A204.1 (cell line): Measurements from ENCODE around the gene CD300H.
A peak's percentile ranks its signal among the peaks of the same experiment; 100 is the strongest.

Experiments
- FAIRE-seq: peaks from 2 replicates; lab custom pipeline; 2012; peaks lifted over from hg19 to GRCh38; lab: Jason Lieb, UNC

CD300H gene

GRCh38 chr17:74567397-74567796 lies at the start of gene CD300H:
CD300H (minus strand) TSS chr17:74567509.
- no peak for FAIRE-seq

- no peak for FAIRE-seq
These were observed 49.4 kb upstream of the CD300H start for GRCh38 chr17:74616696-74617095.

- FAIRE-seq, result no peak
These were observed 44.7 kb upstream of the CD300H start for GRCh38 chr17:74612046-74612445.

- no peak for FAIRE-seq
These were observed 42.8 kb upstream of the CD300H start for GRCh38 chr17:74610108-74610507.

- FAIRE-seq, result no peak
These were observed 41.2 kb upstream of the CD300H start for GRCh38 chr17:74608511-74608910.

- no peak for FAIRE-seq
These were observed 39.9 kb upstream of the CD300H start for GRCh38 chr17:74607221-74607620.

GRCh38 chr17:74606050-74606449 lies 38.7 kb upstream of the CD300H start:
- FAIRE-seq, result no peak

- FAIRE-seq, result no peak
These were observed 38.1 kb upstream of the CD300H start for GRCh38 chr17:74605361-74605760.

GRCh38 chr17:74604761-74605160 lies 37.5 kb upstream of the CD300H start:
- no peak for FAIRE-seq

- FAIRE-seq, result no peak
These were observed 36.9 kb upstream of the CD300H start for GRCh38 chr17:74604200-74604599.

- no peak for FAIRE-seq
These were observed 36.4 kb upstream of the CD300H start for GRCh38 chr17:74603746-74604145.

- FAIRE-seq, result no peak
These were observed 35.8 kb upstream of the CD300H start for GRCh38 chr17:74603037-74603635.

GRCh38 chr17:74601944-74602572 lies 34.7 kb upstream of the CD300H start:
- peak; percentile 61 for FAIRE-seq

- no peak for FAIRE-seq
These were observed 32.2 kb upstream of the CD300H start for GRCh38 chr17:74599448-74599939.

GRCh38 chr17:74599023-74599399 lies 31.7 kb upstream of the CD300H start:
- FAIRE-seq, result no peak

- no peak for FAIRE-seq
These were observed 31.2 kb upstream of the CD300H start for GRCh38 chr17:74598346-74599022.

GRCh38 chr17:74597069-74597790 lies 29.9 kb upstream of the CD300H start:
- no peak for FAIRE-seq

- FAIRE-seq, result no peak
These were observed 27.9 kb upstream of the CD300H start for GRCh38 chr17:74595037-74595750.

GRCh38 chr17:74592087-74592990 lies 25.0 kb upstream of the CD300H start, which contains the start of gene CD300LD:
CD300LD (minus strand) TSS chr17:74592283; CDS start chr17:74592202, 81 bp downstream.
- FAIRE-seq, result no peak

GRCh38 chr17:74591503-74591902 lies 24.2 kb upstream of the CD300H start:
- FAIRE-seq, result no peak

- FAIRE-seq, result no peak
These were observed 18.4 kb upstream of the CD300H start for GRCh38 chr17:74585711-74586110.
